WTC11 (cell line): ENCODE data around the gene CIDEB. TPM values are rescaled to one million over a fixed set of nuclear protein-coding genes. Genes with fewer than 3 reads are reported as not detected.

Experiments used
- ARID4B ChIP-seq: sonication (generic); formaldehyde crosslinking; IDR thresholded peaks from 2 replicates; pipeline ENCODE4 v1.8.0; 2023; ENCODE audit warnings: missing genetic modification reagents, mild to moderate bottlenecking, borderline replicate concordance
- ATF1 ChIP-seq: sonication (generic); formaldehyde crosslinking; IDR thresholded peaks from 2 replicates; pipeline ENCODE4 v1.8.1; 2023; ENCODE audit warnings: mild to moderate bottlenecking, moderate library complexity, missing genetic modification reagents
- CDX4 ChIP-seq: fragments of 250-450 bp; sonication (Bioruptor Pico); IDR thresholded peaks from 2 replicates; pipeline ENCODE4 v1.9.0; 2021; ENCODE audit warnings: moderate library complexity, mild to moderate bottlenecking, inconsistent platforms, borderline replicate concordance
- E2F1 ChIP-seq: sonication (generic); formaldehyde crosslinking; IDR thresholded peaks from 2 replicates; pipeline ENCODE4 v1.8.0; 2022; ENCODE audit warnings: mild to moderate bottlenecking, missing genetic modification reagents
- E2F5 ChIP-seq: sonication (generic); formaldehyde crosslinking; IDR thresholded peaks from 2 replicates; pipeline ENCODE4 v1.8.1; 2022; ENCODE audit warnings: mild to moderate bottlenecking, moderate library complexity, missing genetic modification reagents
- ETV6 ChIP-seq: sonication (generic); formaldehyde crosslinking; IDR thresholded peaks from 2 replicates; pipeline ENCODE4 v1.8.1; 2022; ENCODE audit warnings: mild to moderate bottlenecking, missing genetic modification reagents
- FOXK1 ChIP-seq: sonication (generic); formaldehyde crosslinking; IDR thresholded peaks from 2 replicates; pipeline ENCODE4 v1.8.0; 2022; ENCODE audit warnings: mild to moderate bottlenecking, moderate library complexity, missing genetic modification reagents
- GABPB1 ChIP-seq: sonication (generic); formaldehyde crosslinking; IDR thresholded peaks from 2 replicates; pipeline ENCODE4 v1.8.1; 2023; ENCODE audit warnings: mild to moderate bottlenecking, missing genetic modification reagents
- HMGXB4 ChIP-seq: sonication (generic); formaldehyde crosslinking; IDR thresholded peaks from 2 replicates; pipeline ENCODE4 v1.8.1; 2023; ENCODE audit warnings: mild to moderate bottlenecking, moderate library complexity, missing genetic modification reagents
- NFYB ChIP-seq: sonication (generic); formaldehyde crosslinking; conservative IDR thresholded peaks from 2 replicates; pipeline ENCODE4 v1.8.0; 2022; ENCODE audit warnings: low read depth, missing genetic modification reagents
- SMAD3 ChIP-seq: sonication (generic); formaldehyde crosslinking; IDR thresholded peaks from 2 replicates; pipeline ENCODE4 v1.8.0; 2022; ENCODE audit warnings: missing genetic modification reagents, mild to moderate bottlenecking, borderline replicate concordance
- USF1 ChIP-seq: sonication (generic); formaldehyde crosslinking; IDR thresholded peaks from 2 replicates; pipeline ENCODE4 v1.8.0; 2022; ENCODE audit warnings: mild to moderate bottlenecking, missing genetic modification reagents
- ZNF138 ChIP-seq: sonication (generic); formaldehyde crosslinking; conservative IDR thresholded peaks from 2 replicates; pipeline ENCODE4 v1.8.1; 2022; ENCODE audit warnings: mild to moderate bottlenecking, moderate library complexity, missing genetic modification reagents
- ZNF317 ChIP-seq: sonication (generic); formaldehyde crosslinking; IDR thresholded peaks from 2 replicates; pipeline ENCODE4 v1.8.1; 2023; ENCODE audit warnings: low read depth, mild to moderate bottlenecking, moderate library complexity, missing genetic modification reagents, borderline replicate concordance
- ZNF671 ChIP-seq: fragments of 250-450 bp; sonication (Bioruptor Pico); IDR thresholded peaks from 2 replicates; pipeline ENCODE4 v1.8.0; 2021; ENCODE audit warnings: mild to moderate bottlenecking
- total RNA-seq: library from RNA; stranded (reverse); gene quantifications from 3 replicates; pipeline ENCODE4 v1.2.3, GENCODE V29; 2021

Gene CIDEB
- total RNA-seq, 1 experiment from 2014 or later, result 4.7 TPM

GRCh38 chr14:24299255-24300191 is 8.3 kb downstream of the CIDEB start, which contains the start of the genes DHRS1 and NOP9 (continued):
- TF ChIP-seq ARID4B (CRISPR knock-in tag), result peak; percentile 83; the same call in 1 of the 2 replicates
- TF ChIP-seq FOXK1 (CRISPR knock-in tag), result peak; percentile 83; the same call in 1 of the 2 replicates
- TF ChIP-seq ATF1, result peak; percentile 66; the same call in 1 of the 2 replicates
- no peak for TF ChIP-seq CDX4 (CRISPR knock-in tag)
- TF ChIP-seq SMAD3, result no peak; the same call in 1 of the 2 replicates
- TF ChIP-seq E2F5 (CRISPR knock-in tag), result peak; percentile 60
- 0 out of 2 replicates have a peak, but pooled peaks have one; percentile 9 for TF ChIP-seq ETV6 (CRISPR knock-in tag)
- TF ChIP-seq ZNF317 (CRISPR knock-in tag), result no peak
- TF ChIP-seq ZNF671, result no peak
- no peak for TF ChIP-seq ZNF138
- TF ChIP-seq NFYB (CRISPR knock-in tag), result no peak
- TF ChIP-seq E2F1 (CRISPR knock-in tag), result no peak
- TF ChIP-seq HMGXB4 (CRISPR knock-in tag), result no peak; the same call in 1 of the 2 replicates
- peak; percentile 47; the same call in 1 of the 2 replicates for TF ChIP-seq USF1 (CRISPR knock-in tag)
- peak; percentile 76 for TF ChIP-seq GABPB1 (CRISPR knock-in tag)
